MM.1S (cell line): ENCODE data around the gene MUC7.

Experiments
- CTCF ChIP-seq: fragments of 300-600 bp; sonication (generic); IDR thresholded peaks from 2 replicates; pipeline ENCODE4 v1.5.1; 2016; ENCODE audit warnings: antibody characterized with exemption, low read length, mixed read lengths
- EZH2 ChIP-seq: fragments of 300-600 bp; sonication (generic); optimal IDR thresholded peaks from 2 replicates; pipeline ENCODE3; 2017; ENCODE audit warnings: low read depth, mild to moderate bottlenecking, antibody characterized with exemption, low read length, mixed read lengths

- TF ChIP-seq CTCF: no peak
- TF ChIP-seq EZH2: no peak
Observed at GRCh38 chr4:70488748-70489147, 16.8 kb downstream of the MUC7 start.
